CD8-positive, alpha-beta memory T cell (primary cell): ENCODE data around the gene RPH3AL. TPM values are rescaled to one million over a fixed set of nuclear protein-coding genes. Genes with fewer than 3 reads are reported as not detected.
A peak's percentile ranks its signal among the peaks of the same experiment; 100 is the strongest.

Experiments
- CTCF ChIA-PET: fragments of 350-600 bp; sonication (Branson Sonifier 250); formaldehyde crosslinking; loops from one replicate; lab custom pipeline; 2021; ENCODE audit warnings: antibody characterized with exemption; lab: Charles Lee
- POLR2A ChIA-PET: fragments of 350-600 bp; sonication (Branson Sonifier 250); formaldehyde crosslinking; loops from one replicate; lab custom pipeline; 2021; ENCODE audit warnings: antibody characterized with exemption; lab: Charles Lee
- DNase-seq, 5 donors: peaks; one replicate each; pipeline versions ENCODE4 v3.0.0 to v3.0.0-alpha.2; 2020 to 2022; ENCODE audit warnings: mixed read lengths in 1 of 5
- H3K27ac ChIP-seq: one replicate; pipeline ENCODE4 v1.7.0; 2013; ENCODE audit warnings: low read depth, mild to moderate bottlenecking, low read length, moderate library complexity
- H3K27me3 ChIP-seq: 2 replicates; pipeline ENCODE4 v1.7.0; 2013; ENCODE audit warnings: low read length, mild to moderate bottlenecking; ENCODE audit not compliant: insufficient read depth, poor library complexity, severe bottlenecking
- H3K36me3 ChIP-seq: 2 replicates; pipeline ENCODE4 v1.7.0; 2013; ENCODE audit warnings: mild to moderate bottlenecking, low read length, moderate library complexity; ENCODE audit not compliant: insufficient read depth
- H3K4me1 ChIP-seq: 2 replicates; pipeline ENCODE4 v1.7.0; 2013; ENCODE audit warnings: mild to moderate bottlenecking, low read length, moderate library complexity; ENCODE audit not compliant: insufficient read depth
- H3K4me3 ChIP-seq: 2 replicates; pipeline ENCODE4 v1.7.0; 2013; ENCODE audit warnings: mild to moderate bottlenecking, low read length
- H3K9me3 ChIP-seq: 2 replicates; pipeline ENCODE4 v1.7.0; 2013; ENCODE audit warnings: mild to moderate bottlenecking, low read length
- H3K27ac Mint-ChIP-seq, 8 donors: one replicate each; pipeline ENCODE4 v1.8.0; 2020 to 2021; ENCODE audit warnings: mixed read lengths in 8 of 8, mild to moderate bottlenecking in 6 of 8, inconsistent platforms in 3 of 8, moderate library complexity in 3 of 8
- H3K27me3 Mint-ChIP-seq, 2 donors: one replicate each; pipeline ENCODE4 v1.8.0; 2020 to 2021; ENCODE audit warnings: mixed read lengths in 2 of 2, mild to moderate bottlenecking in 1 of 2, moderate library complexity in 1 of 2
- H3K36me3 Mint-ChIP-seq, 3 donors: one replicate each; pipeline ENCODE4 v1.8.0; 2020 to 2021; ENCODE audit warnings: mixed read lengths in 3 of 3, inconsistent platforms in 1 of 3, mild to moderate bottlenecking in 1 of 3
- H3K4me1 Mint-ChIP-seq, 3 donors: one replicate each; pipeline ENCODE4 v1.8.0; 2020 to 2021; ENCODE audit warnings: mixed read lengths in 3 of 3, inconsistent platforms in 1 of 3, mild to moderate bottlenecking in 1 of 3
- H3K4me3 Mint-ChIP-seq, 7 donors: one replicate each; pipeline ENCODE4 v1.8.0; 2020 to 2021; ENCODE audit warnings: mixed read lengths in 7 of 7, mild to moderate bottlenecking in 6 of 7, moderate library complexity in 4 of 7, inconsistent platforms in 2 of 7
- H3K9me3 Mint-ChIP-seq, 5 donors: one replicate each; pipeline ENCODE4 v1.8.0; 2020 to 2022; ENCODE audit warnings: mixed read lengths in 5 of 5, mild to moderate bottlenecking in 3 of 5, moderate library complexity in 2 of 5, inconsistent platforms in 1 of 5
- polyA plus RNA-seq: library from polyadenylated mRNA; unstranded; fragments of 300-500 nt; fragmentation: Illumina TruSeq; gene quantifications from one replicate; pipeline ENCODE4 v1.2.3, GENCODE V29; 2021
- total RNA-seq, 2 experiments: library from RNA; stranded (reverse); gene quantifications; one replicate each; pipeline ENCODE4 v1.2.3, GENCODE V29; 2021

Gene RPH3AL
- total and polyA plus RNA-seq, 3 experiments from 2014 or later, result 0.91 to 3.7 (median 2.0) TPM

- ChIA-PET CTCF (no interaction called here), POLR2A (no interaction called here)
- Histone ChIP-seq H3K9me3 (no peaks in the 10 kb centered on the region), H3K27me3 (no peaks in the 10 kb centered on the region), H3K27ac (no peak overlapping the region), H3K36me3 (no peaks in the 10 kb centered on the region), H3K4me1 (no peaks in the 10 kb centered on the region), H3K4me3 (no peak overlapping the region)
- Mint-ChIP-seq H3K4me1 (peaks cover under 1 to 1% (median 1%) of the 10 kb centered on the region in 3 donors), H3K36me3 (no peaks in the 10 kb centered on the region), H3K27ac (no peak overlapping the region), H3K9me3 (no peaks in the 10 kb centered on the region), H3K27me3 (peaks cover 4 to 7% of the 10 kb centered on the region in 2 donors), H3K4me3 (no peak overlapping the region)
- DNase-seq, result no peak
Observed at GRCh38 chr17:391850-392249, 39.2 kb upstream of the RPH3AL start.

GRCh38 chr17:390025-390424 lies 37.4 kb upstream of the RPH3AL start:
- H3K27me3 ChIP-seq, result no peaks in the 10 kb centered on the region
- H3K4me1 ChIP-seq, result peaks cover 6% of the 10 kb centered on the region
- ChIA-PET POLR2A (no interaction called here), CTCF (no interaction called here)
- Mint-ChIP-seq H3K27ac (peak overlapping the region in 1 of 8 donors; percentile 86), H3K4me1 (peaks cover 4 to 8% (median 7%) of the 10 kb centered on the region in 3 donors), H3K27me3 (peaks cover 6 to 10% of the 10 kb centered on the region in 2 donors), H3K4me3 (no peak overlapping the region), H3K36me3 (no peaks in the 10 kb centered on the region), H3K9me3 (no peaks in the 10 kb centered on the region)
- no peaks in the 10 kb centered on the region for H3K36me3 ChIP-seq
- DNase-seq, result no peak
- H3K27ac ChIP-seq, result no peak overlapping the region
- H3K9me3 ChIP-seq, result no peaks in the 10 kb centered on the region
- no peak overlapping the region for H3K4me3 ChIP-seq

GRCh38 chr17:388087-388486 lies 35.5 kb upstream of the RPH3AL start:
- Histone ChIP-seq H3K36me3 (no peaks in the 10 kb centered on the region), H3K4me1 (peaks cover 6% of the 10 kb centered on the region), H3K9me3 (no peaks in the 10 kb centered on the region), H3K4me3 (no peak overlapping the region), H3K27ac (no peak overlapping the region), H3K27me3 (no peaks in the 10 kb centered on the region)
- Mint-ChIP-seq H3K27me3 (peaks cover 5 to 10% of the 10 kb centered on the region in 2 donors), H3K27ac (no peak overlapping the region), H3K4me3 (peak overlapping the region in 6 of 7 donors; percentile 17 to 75 (median 52)), H3K4me1 (peaks cover 14 to 18% (median 15%) of the 10 kb centered on the region in 3 donors), H3K9me3 (no peaks in the 10 kb centered on the region), H3K36me3 (no peaks in the 10 kb centered on the region)
- no peak for DNase-seq
- ChIA-PET POLR2A (no interaction called here), CTCF (interaction anchor here (1.5 kb wide), 1 partner anchor 243 kb away, joined by 14 read pairs; no protein-coding TSS in a partner anchor)

- ChIA-PET POLR2A (interaction anchor here (0.6 kb wide), 2 partner anchors 8 to 539 kb away, joined by 4 to 8 read pairs; no protein-coding TSS in a partner anchor), CTCF (interaction anchor here (0.8 to 1.9 kb wide), 6 partner anchors 20 to 670 kb away, joined by 3 to 14 read pairs (median 4); no protein-coding TSS in a partner anchor)
- Mint-ChIP-seq H3K4me1 (peaks cover 18 to 22% (median 19%) of the 10 kb centered on the region in 3 donors), H3K27ac (peak overlapping the region in 5 of 8 donors; percentile 46 to 91 (median 84)), H3K4me3 (peak overlapping the region; percentile 78 to 94 (median 88)), H3K36me3 (no peaks in the 10 kb centered on the region), H3K27me3 (peaks cover 5 to 10% of the 10 kb centered on the region in 2 donors), H3K9me3 (no peaks in the 10 kb centered on the region)
- no peaks in the 10 kb centered on the region for H3K36me3 ChIP-seq
- H3K27me3 ChIP-seq, result no peaks in the 10 kb centered on the region
- peaks cover 6% of the 10 kb centered on the region for H3K4me1 ChIP-seq
- H3K9me3 ChIP-seq, result no peaks in the 10 kb centered on the region
- H3K27ac ChIP-seq, result no peak overlapping the region
- H3K4me3 ChIP-seq, result no peak overlapping the region
- peak; percentile 40 to 77 (median 60) for DNase-seq
Observed at GRCh38 chr17:386141-386876, 33.7 kb upstream of the RPH3AL start.

GRCh38 chr17:385836-386140 lies 33.2 kb upstream of the RPH3AL start:
- peak overlapping the region in 1 of 7 donors; percentile 48 for H3K4me3 Mint-ChIP-seq

GRCh38 chr17:385178-385835 lies 32.7 kb upstream of the RPH3AL start:
- Mint-ChIP-seq H3K27ac (no peak overlapping the region), H3K4me1 (peaks cover 18 to 23% (median 19%) of the 10 kb centered on the region in 3 donors), H3K9me3 (no peaks in the 10 kb centered on the region), H3K4me3 (peak overlapping the region in 6 of 7 donors; percentile 55 to 87 (median 68)), H3K27me3 (peaks cover 3 to 10% of the 10 kb centered on the region in 2 donors), H3K36me3 (no peaks in the 10 kb centered on the region)
- Histone ChIP-seq H3K27me3 (no peaks in the 10 kb centered on the region), H3K9me3 (no peaks in the 10 kb centered on the region), H3K27ac (no peak overlapping the region), H3K4me3 (no peak overlapping the region), H3K36me3 (no peaks in the 10 kb centered on the region), H3K4me1 (peaks cover 6% of the 10 kb centered on the region)
- DNase-seq, result peak in 2 of 5 donors; percentile 5 to 25
- ChIA-PET POLR2A (no interaction called here), CTCF (interaction anchor here (0.7 to 1.9 kb wide), 2 partner anchors 240 to 595 kb away, joined by 5 to 7 read pairs; no protein-coding TSS in a partner anchor)

More at GRCh38 chr17:385836-386140, 33.2 kb upstream of the RPH3AL start:
- no peaks in the 10 kb centered on the region for H3K9me3 Mint-ChIP-seq
- no peak for DNase-seq
- Histone ChIP-seq H3K27me3 (no peaks in the 10 kb centered on the region), H3K9me3 (no peaks in the 10 kb centered on the region), H3K4me1 (peaks cover 6% of the 10 kb centered on the region), H3K27ac (no peak overlapping the region), H3K4me3 (no peak overlapping the region), H3K36me3 (no peaks in the 10 kb centered on the region)
- peaks cover 5 to 10% of the 10 kb centered on the region in 2 donors for H3K27me3 Mint-ChIP-seq
- peaks cover 18 to 23% (median 19%) of the 10 kb centered on the region in 3 donors for H3K4me1 Mint-ChIP-seq
- ChIA-PET POLR2A (no interaction called here), CTCF (interaction anchor here (0.7 to 1.9 kb wide), 4 partner anchors 21 to 671 kb away, joined by 3 to 7 read pairs (median 4); no protein-coding TSS in a partner anchor)
- no peak overlapping the region for H3K27ac Mint-ChIP-seq
- no peaks in the 10 kb centered on the region for H3K36me3 Mint-ChIP-seq

- H3K36me3 ChIP-seq, result no peaks in the 10 kb centered on the region
- POLR2A ChIA-PET, result no interaction called here
- H3K4me3 ChIP-seq, result no peak overlapping the region
- no peak overlapping the region for H3K27ac ChIP-seq
- Mint-ChIP-seq H3K4me3 (peak overlapping the region; percentile 71 to 87 (median 82)), H3K27ac (peak overlapping the region in 3 of 8 donors; percentile 57 to 92 (median 84)), H3K4me1 (peaks cover 18 to 23% (median 19%) of the 10 kb centered on the region in 3 donors), H3K27me3 (peaks cover 3 to 10% of the 10 kb centered on the region in 2 donors), H3K36me3 (no peaks in the 10 kb centered on the region), H3K9me3 (no peaks in the 10 kb centered on the region)
- H3K4me1 ChIP-seq, result peaks cover 6% of the 10 kb centered on the region
- no peaks in the 10 kb centered on the region for H3K27me3 ChIP-seq
- CTCF ChIA-PET, result interaction anchor here (1.1 kb wide), 1 partner anchor 28 kb away, joined by 3 read pairs; no protein-coding TSS in a partner anchor
- no peak for DNase-seq
- no peaks in the 10 kb centered on the region for H3K9me3 ChIP-seq
Observed at GRCh38 chr17:384622-385177, 32.1 kb upstream of the RPH3AL start.
